ENCODE results near the gene SCRN3.
"Not testable (repeated sequence)": the region's sequence is repeated elsewhere in the genome, so short reads cannot be mapped to it uniquely, and the experiment has no call there.

The SCRN3 gene

GRCh38 chr2:174364628-174365027 is 30.9 kb upstream of the SCRN3 start:
- TF ChIP-seq CTCF (conservative IDR thresholded peaks at IDR 0.05) (no peak), ZFX (IDR thresholded peaks at IDR 0.05) (no peak)
- H3K27ac ChIP-seq: no peak overlapping the region

- H3K27ac ChIP-seq: no peak overlapping the region
- TF ChIP-seq CTCF (conservative IDR thresholded peaks at IDR 0.05): no peak
- no peak for TF ChIP-seq ZFX (IDR thresholded peaks at IDR 0.05)
Measured at GRCh38 chr2:174365571-174365970, 30.0 kb upstream of the SCRN3 start.

GRCh38 chr2:174368691-174369090 is 26.8 kb upstream of the SCRN3 start:
- TF ChIP-seq ZFX (IDR thresholded peaks at IDR 0.05) (no peak), CTCF (conservative IDR thresholded peaks at IDR 0.05) (no peak)
- H3K27ac ChIP-seq: no peak overlapping the region

- H3K27ac ChIP-seq: no peak overlapping the region
- no peak for TF ChIP-seq CTCF (conservative IDR thresholded peaks at IDR 0.05)
- TF ChIP-seq ZFX (IDR thresholded peaks at IDR 0.05): no peak
Measured at GRCh38 chr2:174376967-174377366, 18.6 kb upstream of the SCRN3 start.

GRCh38 chr2:174383796-174384195 is 11.7 kb upstream of the SCRN3 start:
- H3K27ac ChIP-seq: no peak overlapping the region
- TF ChIP-seq ZFX (IDR thresholded peaks at IDR 0.05) (no peak), CTCF (conservative IDR thresholded peaks at IDR 0.05) (no peak)

- no peak overlapping the region for H3K27ac ChIP-seq
Measured at GRCh38 chr2:174385201-174385600, 10.3 kb upstream of the SCRN3 start.

GRCh38 chr2:174388706-174389105 is 6.8 kb upstream of the SCRN3 start:
- H3K27ac ChIP-seq: not testable (repeated sequence)

More at GRCh38 chr2:174385201-174385600, 10.3 kb upstream of the SCRN3 start:
- no peak for TF ChIP-seq CTCF (conservative IDR thresholded peaks at IDR 0.05)
- no peak for TF ChIP-seq ZFX (IDR thresholded peaks at IDR 0.05)

GRCh38 chr2:174389542-174389941 is 6.0 kb upstream of the SCRN3 start:
- H3K27ac ChIP-seq: no peak overlapping the region
- TF ChIP-seq CTCF (conservative IDR thresholded peaks at IDR 0.05) (no peak), ZFX (IDR thresholded peaks at IDR 0.05) (no peak)

GRCh38 chr2:174390303-174390702 is 5.2 kb upstream of the SCRN3 start:
- not testable (repeated sequence) for H3K27ac ChIP-seq
